Activated T-cell treated with anti-CD3 and anti-CD28 coated beads, Interleukin-2, amount 50 U/mL, for 48 hours (primary cell): ENCODE measurements around the gene ZCCHC4.

Source experiments
- DNase-seq, 2 experiments: peaks; one replicate each; pipeline ENCODE4 v3.0.0-alpha.2; 2020

The ZCCHC4 gene, protein sequence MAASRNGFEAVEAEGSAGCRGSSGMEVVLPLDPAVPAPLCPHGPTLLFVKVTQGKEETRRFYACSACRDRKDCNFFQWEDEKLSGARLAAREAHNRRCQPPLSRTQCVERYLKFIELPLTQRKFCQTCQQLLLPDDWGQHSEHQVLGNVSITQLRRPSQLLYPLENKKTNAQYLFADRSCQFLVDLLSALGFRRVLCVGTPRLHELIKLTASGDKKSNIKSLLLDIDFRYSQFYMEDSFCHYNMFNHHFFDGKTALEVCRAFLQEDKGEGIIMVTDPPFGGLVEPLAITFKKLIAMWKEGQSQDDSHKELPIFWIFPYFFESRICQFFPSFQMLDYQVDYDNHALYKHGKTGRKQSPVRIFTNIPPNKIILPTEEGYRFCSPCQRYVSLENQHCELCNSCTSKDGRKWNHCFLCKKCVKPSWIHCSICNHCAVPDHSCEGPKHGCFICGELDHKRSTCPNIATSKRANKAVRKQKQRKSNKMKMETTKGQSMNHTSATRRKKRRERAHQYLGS

DNA sequence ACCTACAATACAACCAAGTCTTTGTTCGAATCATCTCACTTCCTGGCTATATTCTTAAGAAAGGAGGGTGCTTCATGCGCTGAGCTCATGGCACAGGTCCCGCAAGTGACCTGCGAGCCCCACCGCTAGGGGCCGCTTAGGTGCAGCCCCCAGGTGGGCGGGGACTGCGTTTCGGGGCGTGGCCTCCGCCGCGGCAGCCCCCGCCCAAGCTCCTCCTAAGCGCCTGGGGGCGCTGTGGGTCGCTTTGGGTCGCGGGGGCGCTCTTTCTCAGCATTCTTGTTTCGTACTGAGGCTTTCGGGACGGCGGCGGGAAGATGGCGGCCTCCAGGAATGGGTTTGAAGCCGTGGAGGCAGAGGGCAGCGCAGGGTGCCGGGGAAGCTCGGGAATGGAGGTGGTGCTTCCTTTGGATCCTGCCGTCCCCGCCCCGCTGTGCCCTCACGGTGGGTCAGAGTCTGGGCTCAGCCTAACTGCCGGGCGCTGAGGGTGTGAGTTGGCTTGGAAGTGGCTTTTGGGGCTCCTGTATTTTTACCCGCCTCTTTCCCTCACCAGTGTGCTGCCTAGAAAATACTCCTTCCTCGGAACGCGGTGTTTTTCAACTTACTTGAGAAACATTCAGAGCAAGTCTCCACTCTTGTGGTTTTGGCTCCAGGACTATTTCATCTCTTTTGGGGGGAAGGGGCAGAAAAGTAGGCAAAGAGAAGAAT lies at the start of gene ZCCHC4:
ZCCHC4 (plus strand) TSS at position 279 of the 705 bp plus-strand sequence; CDS start at position 315, 36 bp downstream.
- DNase-seq = peak; percentile 92 to 93

GRCh38 chr4:25271866-25272265 lies 40.7 kb upstream of the ZCCHC4 start:
- no peak for DNase-seq

DNA sequence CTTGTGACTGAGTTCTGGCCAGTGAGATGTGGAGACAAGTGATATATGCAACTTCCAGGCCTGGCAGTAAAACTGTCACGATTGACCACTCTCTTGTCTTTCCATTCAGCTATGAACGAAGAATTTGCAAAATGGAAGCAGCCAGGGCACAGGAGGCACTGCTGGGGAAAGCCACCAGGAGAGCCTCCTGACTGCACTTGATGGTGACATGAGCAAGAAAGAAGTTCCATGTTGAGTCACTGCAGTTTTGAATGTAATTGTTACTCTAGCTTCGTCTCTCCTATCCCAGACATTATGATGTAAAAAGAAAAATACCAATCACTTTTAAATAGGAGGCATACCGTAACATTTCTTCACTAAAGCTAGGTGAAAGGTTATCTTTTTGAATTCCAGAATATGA lies 32.4 kb upstream of the ZCCHC4 start:
- no peak for DNase-seq

DNA sequence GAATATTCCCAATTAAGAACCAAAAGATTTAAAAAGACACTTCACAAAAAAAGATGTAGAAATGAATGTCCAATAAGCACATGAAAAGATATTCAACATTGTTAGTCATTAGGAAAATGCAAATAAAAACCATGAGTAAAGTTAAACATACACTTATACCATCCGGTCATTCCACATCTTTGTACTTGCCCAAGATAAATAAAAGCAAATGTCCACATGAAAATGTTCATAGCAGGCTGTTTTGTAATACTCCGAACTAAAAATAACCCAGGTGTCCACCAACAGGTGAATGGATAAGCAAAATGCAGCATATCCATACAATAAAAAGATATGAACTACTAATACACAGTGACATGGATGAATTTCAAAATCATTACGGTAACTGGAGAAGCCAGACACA lies 28.6 kb upstream of the ZCCHC4 start:
- DNase-seq = no peak

DNA sequence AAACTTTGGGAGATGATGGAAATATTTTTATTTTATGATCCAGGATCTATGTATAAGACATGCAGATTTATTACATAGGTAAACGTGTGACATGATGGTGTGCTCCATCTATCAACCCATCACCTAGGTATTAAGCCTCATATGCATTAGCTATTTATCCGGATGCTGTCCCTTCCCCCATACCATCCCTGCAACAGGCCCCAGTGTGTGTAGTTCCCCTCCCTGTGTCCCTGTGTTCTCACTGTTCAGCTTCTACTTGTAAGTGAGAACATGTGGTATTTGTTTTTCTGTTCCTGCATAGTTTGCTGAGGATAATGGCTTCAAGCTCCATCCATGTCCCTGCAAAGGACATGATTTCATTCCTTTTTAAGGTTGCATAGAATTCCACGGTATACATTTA lies 28.1 kb upstream of the ZCCHC4 start:
- DNase-seq = no peak

DNA sequence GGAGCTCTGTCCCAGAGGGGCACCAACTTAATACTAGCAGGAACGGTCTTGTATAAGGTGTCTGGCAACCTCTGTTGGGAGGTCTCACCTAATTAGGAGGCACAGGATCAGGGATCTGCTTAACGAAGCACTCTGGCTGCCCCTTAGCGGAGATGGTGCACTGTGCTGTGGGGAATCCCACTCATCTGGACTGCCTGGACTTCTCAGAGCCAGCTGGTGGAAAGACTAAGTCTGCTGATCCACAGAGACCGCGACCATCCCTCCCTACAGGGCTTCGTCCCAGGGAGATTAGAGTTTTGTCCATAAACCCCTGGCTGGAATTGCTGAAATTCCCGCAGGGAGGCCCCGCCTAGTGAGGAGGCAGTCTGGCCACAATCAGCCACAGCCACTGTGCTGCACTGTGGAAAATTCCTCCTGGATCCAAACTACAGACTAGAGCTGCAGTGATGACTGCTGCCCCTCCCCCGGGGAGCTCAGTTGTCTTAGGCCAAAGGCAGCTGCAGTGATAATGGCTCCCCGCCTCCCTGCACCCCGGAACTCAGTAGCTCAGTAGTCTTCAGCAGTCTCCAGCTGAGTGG lies 22.0 kb upstream of the ZCCHC4 start:
- DNase-seq = no peak

DNA sequence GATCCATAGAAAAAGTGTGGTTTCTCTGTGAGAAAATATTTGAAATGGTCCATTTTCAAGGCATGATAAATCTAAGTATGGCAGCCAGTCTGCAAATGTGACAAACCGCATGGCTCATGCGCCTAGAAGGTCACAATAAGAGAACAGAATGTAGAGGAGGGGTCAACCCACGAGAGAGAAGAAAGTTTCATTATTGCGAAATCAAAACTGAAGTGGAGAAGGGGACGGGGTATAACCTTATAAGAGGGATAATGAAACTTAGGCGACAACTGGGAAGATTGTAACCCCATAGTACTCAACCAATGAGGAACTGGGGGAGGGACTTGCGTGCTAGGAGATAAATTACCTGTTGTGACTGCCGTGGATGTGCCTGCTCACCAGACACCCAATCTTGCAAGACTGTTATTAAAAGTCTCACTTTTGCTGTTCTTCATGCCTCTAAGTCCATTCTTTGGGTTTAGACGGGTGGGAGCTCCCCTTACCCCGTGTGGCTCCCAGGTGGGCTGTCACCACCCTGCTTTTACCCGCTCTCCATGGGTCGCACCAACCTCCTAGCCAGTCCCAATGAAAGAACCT lies 21.3 kb upstream of the ZCCHC4 start:
- DNase-seq = no peak

DNA sequence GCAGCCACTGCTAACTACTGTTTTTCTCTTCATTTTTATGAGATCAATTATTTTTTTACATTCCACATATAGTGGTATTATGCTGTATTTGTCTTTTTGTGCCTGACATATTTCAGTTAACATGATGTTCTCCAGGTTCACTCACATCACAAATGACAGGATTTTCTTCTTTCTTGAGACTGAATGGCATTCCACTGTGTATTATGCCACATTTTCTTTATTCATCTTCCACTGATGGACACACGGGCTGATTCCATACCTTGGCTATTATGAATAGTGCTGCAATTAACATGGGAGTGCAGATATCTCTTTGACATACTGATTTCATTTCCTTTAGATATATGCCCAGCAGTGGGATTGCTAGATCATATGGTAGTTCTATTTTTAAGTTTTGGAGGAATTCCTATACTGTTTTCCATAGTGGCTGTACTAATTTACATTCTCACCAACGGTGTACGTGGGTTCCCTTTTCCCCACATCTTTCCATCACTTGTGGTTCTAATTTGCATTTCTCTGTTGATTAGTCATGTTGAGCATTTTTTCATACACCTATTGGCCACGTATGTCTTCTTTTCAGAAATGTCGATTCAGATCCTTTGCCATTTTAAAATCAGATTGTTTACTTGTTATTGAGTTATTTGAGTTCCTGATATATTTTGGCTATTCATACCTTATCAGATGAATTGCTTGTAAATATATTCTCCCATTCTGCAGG lies 14.9 kb upstream of the ZCCHC4 start:
- DNase-seq = no peak

GRCh38 chr4:25299476-25300203 lies 12.9 kb upstream of the ZCCHC4 start:
- no peak for DNase-seq

- DNase-seq = no peak
Measured at GRCh38 chr4:25301471-25301870, 11.1 kb upstream of the ZCCHC4 start.

- DNase-seq = no peak
Measured at GRCh38 chr4:25302626-25303025, 9.9 kb upstream of the ZCCHC4 start.

DNA sequence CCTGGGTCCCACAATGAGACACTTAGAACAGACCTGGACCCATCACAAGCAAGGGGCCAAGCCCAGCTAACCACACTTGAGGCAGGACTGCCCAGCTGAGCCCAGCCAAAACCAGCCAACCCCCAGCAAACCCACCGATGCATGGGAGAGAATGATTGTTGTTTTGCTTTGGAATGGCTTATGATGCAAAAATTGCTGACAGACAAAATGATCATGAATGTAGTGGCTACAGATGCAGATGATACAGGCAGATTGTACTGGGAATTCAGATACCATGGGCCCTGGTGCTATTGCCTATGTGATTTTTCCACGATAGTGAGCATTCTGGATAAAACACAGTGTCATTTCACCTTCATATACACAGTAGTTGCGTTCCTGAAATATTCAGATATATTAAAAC lies 9.0 kb upstream of the ZCCHC4 start:
- DNase-seq = no peak

GRCh38 chr4:25306518-25307057 lies 6.0 kb upstream of the ZCCHC4 start:
- no peak for DNase-seq

GRCh38 chr4:25307596-25307995 lies 5.0 kb upstream of the ZCCHC4 start:
- DNase-seq = no peak

DNA sequence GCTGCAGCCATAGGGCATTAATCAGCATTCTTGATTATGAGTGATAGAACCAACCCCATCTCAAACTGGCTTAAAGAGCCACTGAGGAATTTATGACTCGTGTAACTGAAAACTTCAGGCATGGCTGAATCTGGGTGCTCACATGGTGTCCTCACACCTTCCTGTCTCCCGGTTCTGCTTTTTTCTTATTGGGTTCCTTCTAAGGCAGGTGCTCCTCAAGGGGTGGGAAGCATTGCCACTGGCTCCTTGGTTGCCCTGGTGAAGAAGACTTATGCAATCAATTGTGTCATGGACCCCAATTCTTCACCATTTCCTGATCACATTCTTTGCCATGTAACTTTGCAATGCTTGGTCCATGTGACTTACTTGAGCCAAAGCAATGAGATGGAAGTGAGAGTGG lies 4.3 kb upstream of the ZCCHC4 start:
- DNase-seq = no peak

GRCh38 chr4:25308761-25309160 lies 3.8 kb upstream of the ZCCHC4 start:
- DNase-seq = no peak

DNA sequence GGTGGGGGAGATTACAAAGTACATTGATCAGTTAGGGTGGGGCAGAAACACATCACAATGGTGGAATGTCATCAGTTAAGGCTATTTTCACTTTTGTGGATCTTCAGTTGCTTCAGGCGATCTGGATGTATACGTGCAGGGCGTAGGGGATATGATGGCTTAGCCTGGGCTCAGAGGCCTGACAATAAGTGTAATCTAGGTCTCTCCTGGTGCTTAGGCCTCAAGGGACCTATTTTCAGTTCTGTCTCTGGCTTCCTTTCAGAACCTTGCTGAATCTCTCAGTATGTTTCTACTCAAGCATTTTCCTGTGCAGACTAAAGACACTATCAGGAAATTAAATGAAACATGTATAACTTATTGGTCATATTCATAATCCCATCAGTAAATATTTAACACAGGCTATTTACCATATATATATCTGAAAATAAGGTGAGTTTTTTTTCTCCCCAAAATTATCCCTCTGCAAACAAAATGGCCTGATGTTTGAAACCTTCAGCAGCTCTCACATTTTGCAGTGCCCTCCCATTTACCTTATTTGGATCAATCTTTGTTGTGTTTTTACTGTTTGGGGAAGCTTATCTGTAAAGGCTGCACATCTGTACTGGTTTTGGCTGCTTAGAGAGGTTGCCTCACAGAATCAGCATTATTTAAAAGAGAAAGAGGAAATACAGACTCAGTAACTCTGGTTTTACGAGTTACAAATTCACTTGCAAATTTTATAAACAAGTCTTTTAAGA lies 2.3 kb upstream of the ZCCHC4 start:
- DNase-seq = no peak

GRCh38 chr4:25310803-25311166 lies 1.8 kb upstream of the ZCCHC4 start:
- no peak for DNase-seq

DNA sequence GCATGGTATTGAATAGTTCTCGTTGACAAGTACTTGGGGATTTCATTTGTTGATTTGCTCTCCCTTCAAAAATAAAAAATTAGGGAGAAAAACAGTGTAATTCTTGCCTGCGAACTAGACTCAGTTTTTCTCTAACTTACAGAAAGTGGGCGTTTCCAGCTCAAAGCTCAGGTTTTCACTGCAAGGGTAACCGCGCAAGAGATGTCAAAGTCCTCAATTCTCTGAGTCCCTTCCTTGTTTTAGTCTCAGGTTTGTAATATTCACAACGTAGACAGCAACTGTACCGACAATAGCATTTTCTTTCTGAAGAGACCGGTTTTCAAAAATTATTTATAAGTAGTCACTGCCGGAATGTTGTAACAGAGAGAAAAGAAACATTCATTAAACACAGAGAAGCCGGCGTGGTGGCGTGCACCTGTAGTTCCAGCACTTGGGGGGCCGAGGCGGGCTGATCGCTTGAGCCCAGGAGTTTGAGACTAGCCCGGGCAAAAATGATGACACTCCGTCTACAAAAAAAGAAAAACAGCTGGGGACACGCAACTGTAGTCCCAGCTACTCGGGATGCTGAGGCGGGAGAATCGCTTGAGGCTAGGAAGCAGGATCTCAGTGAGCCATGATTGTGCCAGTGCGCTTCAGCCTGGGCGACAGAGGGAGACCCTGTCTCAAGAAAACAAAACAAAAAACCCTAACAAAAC lies 774 bp downstream of the ZCCHC4 start:
- DNase-seq = no peak

- no peak for DNase-seq
Measured at GRCh38 chr4:25320336-25320735, 7.8 kb downstream of the ZCCHC4 start.
